Measurements from ENCODE around the gene IL24. TPM values are rescaled to one million over a fixed set of nuclear protein-coding genes. Genes with fewer than 3 reads are reported as not detected.

The IL24 gene
- total and polyA plus RNA-seq, 2 experiments from 2014 or later: not detected

GRCh38 chr1:206886831-206887230 lies 10.4 kb upstream of the IL24 start:
- no peak overlapping the region for H3K27ac ChIP-seq
- H3K36me3 ChIP-seq: no peaks in the 10 kb centered on the region
- H3K27me3 ChIP-seq: no peaks in the 10 kb centered on the region
- no peak overlapping the region for H3K4me3 ChIP-seq
- DNase-seq (ENCODE audit: low read depth in 1 of 2, low spot score in 1 of 2): no peak
- H3K9me3 ChIP-seq (ENCODE audit: low read depth): no peaks in the 10 kb centered on the region
- H3K4me1 ChIP-seq (ENCODE audit: low read depth): no peaks in the 10 kb centered on the region
- no peak for TF ChIP-seq CTCF (IDR thresholded peaks at IDR 0.05; ENCODE audit: low read depth, low read length)

DNA sequence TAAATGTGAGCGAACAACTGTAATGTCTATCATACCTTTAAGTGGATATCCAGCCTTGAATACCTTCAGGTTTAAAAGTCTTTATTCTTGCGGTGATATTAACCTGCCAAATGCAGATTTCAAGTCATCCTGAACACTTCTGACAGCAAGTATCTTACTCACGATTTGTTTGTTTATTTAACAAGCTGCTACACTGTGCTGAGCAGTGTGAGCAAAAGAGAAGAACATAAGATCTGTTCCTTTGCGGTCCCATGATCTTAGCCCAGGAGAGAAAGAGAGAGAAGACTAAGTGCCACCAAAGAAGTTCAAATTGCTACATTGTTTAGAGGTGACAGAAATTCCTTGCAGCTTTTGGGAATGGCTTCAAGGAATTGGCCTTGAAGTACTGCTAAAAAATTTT lies 9.5 kb upstream of the IL24 start:
- no peaks in the 10 kb centered on the region for H3K36me3 ChIP-seq
- H3K27me3 ChIP-seq: no peaks in the 10 kb centered on the region
- DNase-seq (ENCODE audit: low read depth in 1 of 2, low spot score in 1 of 2): no peak
- H3K4me3 ChIP-seq: no peak overlapping the region
- H3K9me3 ChIP-seq (ENCODE audit: low read depth): no peaks in the 10 kb centered on the region
- H3K4me1 ChIP-seq (ENCODE audit: low read depth): no peaks in the 10 kb centered on the region
- no peak overlapping the region for H3K27ac ChIP-seq
- no peak for TF ChIP-seq CTCF (IDR thresholded peaks at IDR 0.05; ENCODE audit: low read depth, low read length)

DNA sequence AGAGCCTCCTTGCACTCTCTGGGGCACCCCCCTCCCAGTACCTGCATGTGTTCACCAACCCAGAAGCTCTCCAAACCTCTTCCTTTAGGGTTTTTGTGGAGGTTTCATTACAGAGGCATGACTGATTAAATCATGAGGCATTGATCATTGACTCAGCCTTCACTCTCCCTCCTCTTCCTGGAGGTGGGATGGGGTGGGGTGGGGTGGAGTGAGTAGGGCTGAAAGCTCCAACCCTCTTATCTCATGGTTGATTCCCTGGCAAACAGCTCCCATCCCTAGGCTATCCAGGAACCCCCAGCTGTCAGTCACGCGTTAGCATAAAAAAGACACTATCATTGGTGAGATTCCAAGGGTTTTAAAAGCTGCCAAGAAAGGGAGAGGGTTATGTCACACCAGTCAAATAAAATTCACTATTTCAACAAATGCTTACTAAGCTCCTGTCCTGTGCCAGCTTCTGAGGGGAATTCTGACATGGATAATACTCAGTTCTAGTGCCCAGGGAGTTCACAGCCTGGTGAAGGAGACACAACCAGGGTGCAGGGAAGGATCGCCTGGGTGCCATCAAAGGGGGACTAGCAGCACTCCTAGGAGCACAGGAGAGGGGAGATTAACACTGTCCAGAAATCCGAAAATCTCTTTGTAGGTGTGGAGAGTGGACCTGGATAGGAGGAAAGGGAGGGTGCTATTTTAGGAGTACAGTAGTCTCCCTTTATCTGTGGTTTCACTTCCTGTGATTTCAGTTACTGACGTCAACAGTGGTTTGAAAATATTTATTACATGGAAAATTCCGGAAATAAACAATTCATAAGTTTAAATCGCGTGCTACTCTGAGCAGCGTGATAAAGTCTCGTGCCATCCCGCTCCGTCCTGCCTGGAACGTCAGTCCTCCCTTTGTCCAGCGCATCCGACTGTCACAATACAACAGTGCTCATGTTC lies 6.8 kb upstream of the IL24 start:
- no peak for TF ChIP-seq CTCF (IDR thresholded peaks at IDR 0.05; ENCODE audit: low read depth, low read length)
- no peaks in the 10 kb centered on the region for H3K36me3 ChIP-seq
- no peaks in the 10 kb centered on the region for H3K27me3 ChIP-seq
- DNase-seq (ENCODE audit: low read depth in 1 of 2, low spot score in 1 of 2): peak in 1 of 2 donors; percentile 94
- H3K9me3 ChIP-seq (ENCODE audit: low read depth): no peaks in the 10 kb centered on the region
- H3K4me1 ChIP-seq (ENCODE audit: low read depth): no peaks in the 10 kb centered on the region
- no peak overlapping the region for H3K27ac ChIP-seq
- H3K4me3 ChIP-seq: no peak overlapping the region

DNA sequence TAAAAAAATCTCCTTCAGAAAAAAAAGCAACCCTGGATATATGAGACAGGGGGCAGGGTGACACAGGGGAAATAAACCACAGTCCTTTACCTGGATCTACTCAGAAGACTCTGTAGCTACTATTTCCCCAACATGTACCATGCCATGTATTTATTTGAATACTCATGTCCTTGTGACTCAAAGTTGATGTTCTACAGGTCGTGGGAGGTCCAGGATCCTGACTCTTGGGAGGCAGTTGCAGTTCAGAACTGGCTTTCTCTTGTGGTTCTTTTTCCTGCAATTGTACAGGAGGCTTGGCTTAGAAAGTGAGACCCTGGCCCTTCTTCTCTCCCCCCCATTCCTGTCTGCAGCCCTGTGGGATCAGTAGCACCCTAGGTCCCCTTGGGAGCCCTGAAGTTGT lies 5.8 kb upstream of the IL24 start:
- no peak for TF ChIP-seq CTCF (IDR thresholded peaks at IDR 0.05; ENCODE audit: low read depth, low read length)
- H3K27me3 ChIP-seq: no peaks in the 10 kb centered on the region
- peak in 1 of 2 donors; percentile 53 for DNase-seq (ENCODE audit: low read depth in 1 of 2, low spot score in 1 of 2)
- H3K9me3 ChIP-seq (ENCODE audit: low read depth): no peaks in the 10 kb centered on the region
- H3K36me3 ChIP-seq: no peaks in the 10 kb centered on the region
- no peaks in the 10 kb centered on the region for H3K4me1 ChIP-seq (ENCODE audit: low read depth)
- no peak overlapping the region for H3K4me3 ChIP-seq
- H3K27ac ChIP-seq: no peak overlapping the region

- Histone ChIP-seq H3K27me3 (no peaks in the 10 kb centered on the region), H3K9me3 (ENCODE audit: low read depth) (no peaks in the 10 kb centered on the region), H3K4me3 (no peak overlapping the region), H3K27ac (no peak overlapping the region), H3K4me1 (ENCODE audit: low read depth) (no peaks in the 10 kb centered on the region), H3K36me3 (no peaks in the 10 kb centered on the region)
- DNase-seq (ENCODE audit: low read depth in 1 of 2, low spot score in 1 of 2): peak in 1 of 2 donors; percentile 75
- TF ChIP-seq CTCF (IDR thresholded peaks at IDR 0.05; ENCODE audit: low read depth, low read length): no peak
These were observed 4.8 kb upstream of the IL24 start for GRCh38 chr1:206892351-206892984.
